Measurements from ENCODE around the gene GUCY1B1. TPM values are rescaled to one million over a fixed set of nuclear protein-coding genes. Genes with fewer than 3 reads are reported as not detected.

The GUCY1B1 gene
- total and polyA plus RNA-seq, 10 donors = 3.6 to 20.8 (median 15.0) TPM

DNA sequence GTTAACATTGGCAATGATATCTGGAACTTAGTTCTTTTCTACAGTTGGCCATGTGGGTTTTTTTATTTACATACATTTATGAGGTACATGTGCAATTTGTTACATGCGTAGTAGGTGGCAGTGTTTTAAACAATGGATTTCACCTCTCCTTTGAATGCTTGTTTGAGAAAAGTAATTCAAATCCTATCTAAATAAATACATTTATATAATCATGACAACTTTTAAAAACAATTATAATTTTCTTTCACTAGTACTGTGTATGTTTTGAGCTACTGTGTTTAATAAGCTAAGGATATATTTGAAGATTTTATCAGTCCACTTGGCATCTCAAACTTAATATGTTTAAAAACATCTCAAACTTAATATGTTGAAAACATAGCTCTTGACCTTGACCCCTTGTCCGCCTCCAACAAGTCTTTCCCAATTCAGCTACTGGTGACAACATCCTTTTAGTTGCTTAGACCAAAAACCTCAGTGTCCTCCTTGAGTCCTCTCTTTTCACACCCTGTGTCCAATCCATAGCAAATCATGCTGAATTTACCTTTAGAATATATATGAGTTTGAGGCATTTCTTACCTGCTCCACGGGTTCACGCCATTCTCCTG is 14.5 kb downstream of the GUCY1B1 start:
- intact Hi-C loops (cut with DNase I; ENCODE audit: low total_unique reads) = no loop called here
- Histone ChIP-seq H3K36me3 (no peaks in the 10 kb centered on the region), H3K4me1 (peaks cover 0 to 4% (median 0%) of the 10 kb centered on the region in 6 donors), H3K27me3 (replicated peaks in 1 of 7) (no peaks in the 10 kb centered on the region), H3K27ac (peak overlapping the region in 1 of 8 donors; percentile 1), H3K4me3 (no peak overlapping the region), H3K9me3 (no peaks in the 10 kb centered on the region)
- TF ChIP-seq POLR2A (IDR thresholded peaks at IDR 0.05) (no peak), POLR2AphosphoS5 (IDR thresholded peaks at IDR 0.05) (no peak)
- TF ChIP-seq, protein P1, sequence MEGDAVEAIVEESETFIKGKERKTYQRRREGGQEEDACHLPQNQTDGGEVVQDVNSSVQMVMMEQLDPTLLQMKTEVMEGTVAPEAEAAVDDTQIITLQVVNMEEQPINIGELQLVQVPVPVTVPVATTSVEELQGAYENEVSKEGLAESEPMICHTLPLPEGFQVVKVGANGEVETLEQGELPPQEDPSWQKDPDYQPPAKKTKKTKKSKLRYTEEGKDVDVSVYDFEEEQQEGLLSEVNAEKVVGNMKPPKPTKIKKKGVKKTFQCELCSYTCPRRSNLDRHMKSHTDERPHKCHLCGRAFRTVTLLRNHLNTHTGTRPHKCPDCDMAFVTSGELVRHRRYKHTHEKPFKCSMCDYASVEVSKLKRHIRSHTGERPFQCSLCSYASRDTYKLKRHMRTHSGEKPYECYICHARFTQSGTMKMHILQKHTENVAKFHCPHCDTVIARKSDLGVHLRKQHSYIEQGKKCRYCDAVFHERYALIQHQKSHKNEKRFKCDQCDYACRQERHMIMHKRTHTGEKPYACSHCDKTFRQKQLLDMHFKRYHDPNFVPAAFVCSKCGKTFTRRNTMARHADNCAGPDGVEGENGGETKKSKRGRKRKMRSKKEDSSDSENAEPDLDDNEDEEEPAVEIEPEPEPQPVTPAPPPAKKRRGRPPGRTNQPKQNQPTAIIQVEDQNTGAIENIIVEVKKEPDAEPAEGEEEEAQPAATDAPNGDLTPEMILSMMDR (IDR thresholded peaks at IDR 0.05 in 8 of 11, conservative IDR thresholded peaks at IDR 0.05 in 3 of 11) = no peak
- no peak for DNase-seq
- WGBS, 5 donors = 81 to 92% (median 85%) methylated on average over 4 of the region's 4 CpGs

DNA sequence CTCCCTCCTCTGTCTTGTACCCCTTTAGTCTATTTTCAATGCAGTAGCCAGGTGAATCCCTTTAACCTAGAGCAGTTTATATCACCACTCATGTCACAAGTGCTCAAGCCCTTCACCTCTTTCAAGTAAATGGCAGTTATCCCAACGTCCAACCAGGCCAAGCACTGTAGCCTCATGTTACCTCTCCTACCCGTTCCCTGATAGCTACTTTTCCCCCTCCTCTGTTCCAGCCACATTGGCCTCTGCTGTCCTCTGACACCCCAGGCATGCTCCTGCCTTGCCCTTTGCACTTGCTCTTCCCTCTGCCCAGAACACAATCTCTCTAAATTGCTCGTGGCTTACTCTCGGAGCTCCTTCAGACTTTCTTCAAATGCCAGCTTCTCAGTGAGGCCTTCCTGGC is 15.2 kb downstream of the GUCY1B1 start:
- H3K27ac ChIP-seq = no peak overlapping the region
- no peaks in the 10 kb centered on the region for H3K4me1 ChIP-seq
- no peaks in the 10 kb centered on the region for H3K27me3 ChIP-seq (replicated peaks in 1 of 7)
- DNase-seq = no peak
- WGBS, 5 donors = 73 to 91% (median 83%) methylated on average over 4 of the region's 4 CpGs
- intact Hi-C loops (cut with DNase I; ENCODE audit: low total_unique reads) = no loop called here
- H3K9me3 ChIP-seq = no peaks in the 10 kb centered on the region
- no peak overlapping the region for H3K4me3 ChIP-seq
- TF ChIP-seq, protein P1 (IDR thresholded peaks at IDR 0.05 in 8 of 11, conservative IDR thresholded peaks at IDR 0.05 in 3 of 11) = no peak
- no peak for TF ChIP-seq POLR2AphosphoS5 (IDR thresholded peaks at IDR 0.05)
- TF ChIP-seq POLR2A (IDR thresholded peaks at IDR 0.05) = no peak
- no peaks in the 10 kb centered on the region for H3K36me3 ChIP-seq

DNA sequence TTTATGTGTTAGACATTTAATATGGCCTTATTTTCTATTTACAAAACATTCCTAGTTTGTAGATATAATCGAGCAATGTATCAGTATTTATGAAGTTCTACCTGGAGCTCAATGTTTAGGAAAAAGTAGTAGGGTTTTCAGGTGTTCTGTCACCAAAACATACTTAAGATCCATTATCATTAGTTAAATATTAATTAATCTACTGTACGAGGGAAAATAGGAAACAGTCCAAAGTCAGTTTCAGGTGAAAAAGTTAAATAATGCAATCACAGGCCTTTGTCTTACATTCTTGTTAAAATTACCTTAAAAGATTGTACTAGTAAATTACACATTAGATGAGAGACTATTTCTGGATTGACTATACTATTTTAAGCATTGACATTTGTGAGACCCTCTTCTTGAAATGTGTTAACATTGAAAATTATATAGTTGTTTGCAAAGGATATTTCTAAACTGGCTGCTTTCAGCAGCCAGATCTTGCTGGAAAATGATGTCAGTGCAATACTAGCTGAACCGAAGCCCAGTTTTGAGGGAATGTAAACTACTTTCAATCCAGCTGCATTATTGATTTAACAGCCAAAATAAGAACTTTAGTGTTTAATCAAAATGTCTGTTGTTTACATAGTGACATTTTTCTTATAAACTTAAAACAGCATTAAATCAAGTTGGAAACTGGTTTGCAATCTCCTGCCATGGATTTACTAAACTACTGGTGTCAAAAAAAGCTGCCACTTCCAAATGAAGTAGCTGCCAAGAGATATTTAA is 19.3 kb downstream of the GUCY1B1 start:
- WGBS, 5 donors = 70 to 83% (median 75%) methylated on average over 3 of the region's 3 CpGs
- no peak overlapping the region for H3K27ac ChIP-seq
- no peaks in the 10 kb centered on the region for H3K27me3 ChIP-seq (replicated peaks in 1 of 7)
- TF ChIP-seq POLR2AphosphoS5 (IDR thresholded peaks at IDR 0.05) (no peak), POLR2A (IDR thresholded peaks at IDR 0.05) (no peak)
- TF ChIP-seq, protein P1 (IDR thresholded peaks at IDR 0.05 in 8 of 11, conservative IDR thresholded peaks at IDR 0.05 in 3 of 11) = no peak
- no peak overlapping the region for H3K4me3 ChIP-seq
- H3K9me3 ChIP-seq = no peaks in the 10 kb centered on the region
- intact Hi-C loops (cut with DNase I; ENCODE audit: low total_unique reads) = no loop called here
- no peak for DNase-seq
- H3K36me3 ChIP-seq = no peaks in the 10 kb centered on the region
- H3K4me1 ChIP-seq = no peaks in the 10 kb centered on the region

DNA sequence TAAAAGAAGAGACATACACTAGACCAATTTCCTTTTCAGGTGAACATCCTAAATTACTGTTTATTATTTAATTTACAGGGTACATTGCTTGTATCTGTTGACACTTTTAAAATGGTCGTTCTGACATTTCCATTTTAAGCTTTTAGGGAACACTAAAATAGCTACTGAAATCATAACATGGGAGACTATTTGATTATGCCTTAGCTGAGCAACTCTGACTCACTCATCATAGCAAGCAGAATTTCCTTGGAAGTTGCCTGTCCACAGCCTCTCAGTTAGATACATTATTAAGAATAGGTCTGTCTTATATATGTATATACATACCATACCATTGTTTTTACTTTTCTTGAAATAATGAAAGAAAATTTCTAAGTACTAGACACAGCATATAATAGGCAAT is 22.0 kb downstream of the GUCY1B1 start:
- Histone ChIP-seq H3K4me1 (no peaks in the 10 kb centered on the region), H3K4me3 (no peak overlapping the region), H3K36me3 (no peaks in the 10 kb centered on the region), H3K27me3 (replicated peaks in 1 of 7) (no peaks in the 10 kb centered on the region), H3K27ac (no peak overlapping the region), H3K9me3 (no peaks in the 10 kb centered on the region)
- 66 to 88% (median 76%) methylated on average over 1 of the region's 1 CpG for WGBS, 5 donors
- intact Hi-C loops (cut with DNase I; ENCODE audit: low total_unique reads) = no loop called here
- no peak for DNase-seq
- TF ChIP-seq POLR2AphosphoS5 (IDR thresholded peaks at IDR 0.05) (no peak), POLR2A (IDR thresholded peaks at IDR 0.05) (no peak)
- TF ChIP-seq, protein P1 (IDR thresholded peaks at IDR 0.05 in 8 of 11, conservative IDR thresholded peaks at IDR 0.05 in 3 of 11) = no peak

All from spleen (tissue), 11 donors.